SU-DHL-6 (cell line): ENCODE results near the gene RPL22L1.
"Not testable (repeated sequence)": the region's sequence is repeated elsewhere in the genome, so short reads cannot be mapped to it uniquely, and the experiment has no call there.

Experiments
- H2AFZ ChIP-seq: fragments of 200-600 bp; sonication (generic); 2 replicates; pipeline ENCODE4 v1.6.1; 2014; ENCODE audit warnings: low read depth, mild to moderate bottlenecking, moderate library complexity, mixed read lengths, antibody characterized with exemption, low read length; ENCODE audit not compliant: severe bottlenecking
- H3F3A ChIP-seq: fragments of 200-600 bp; shearing (Covaris generic); 2 replicates; pipeline ENCODE4 v1.6.0; 2016; ENCODE audit warnings: antibody characterized with exemption, mild to moderate bottlenecking; ENCODE audit not compliant: insufficient read depth
- H3K27ac ChIP-seq: fragments of 200-600 bp; sonication (generic); 2 replicates; pipeline ENCODE4 v1.5.1; 2016; ENCODE audit warnings: low read depth, mild to moderate bottlenecking, low read length, moderate library complexity, mixed read lengths
- H3K27me3 ChIP-seq: fragments of 200-600 bp; sonication (generic), shearing (Covaris generic); 2 replicates; pipeline ENCODE4 v1.6.0; 2014; ENCODE audit warnings: mild to moderate bottlenecking, low read length
- H3K36me3 ChIP-seq: fragments of 200-600 bp; sonication (generic); 2 replicates; pipeline ENCODE4 v1.6.1; 2014; ENCODE audit warnings: mild to moderate bottlenecking, low read length, mixed read lengths
- H3K4me2 ChIP-seq: fragments of 300-600, 200-600 bp; shearing (Covaris generic), sonication (generic); 2 replicates; pipeline ENCODE4 v1.6.0; 2014; ENCODE audit warnings: low read length, low read depth, mild to moderate bottlenecking; ENCODE audit not compliant: poor library complexity, severe bottlenecking
- H3K4me3 ChIP-seq: fragments of 200-600 bp; sonication (generic); 2 replicates; pipeline ENCODE4 v1.5.1; 2014; ENCODE audit warnings: antibody characterized with exemption, low read length, mild to moderate bottlenecking, mixed read lengths; ENCODE audit not compliant: insufficient read depth, poor library complexity, severe bottlenecking
- H3K79me2 ChIP-seq: fragments of 200-600 bp; sonication (generic); 2 replicates; pipeline ENCODE4 v1.6.1; 2014; ENCODE audit warnings: mild to moderate bottlenecking, low read length, moderate library complexity; ENCODE audit not compliant: insufficient read depth
- H3K9ac ChIP-seq: fragments of 200-600 bp; sonication (generic); 2 replicates; pipeline ENCODE4 v1.7.0; 2014; ENCODE audit warnings: mild to moderate bottlenecking, low read length
- H3K9me2 ChIP-seq: fragments of 200-600 bp; sonication (generic); replicated peaks from 2 replicates; pipeline ENCODE4 v1.6.1; 2014; ENCODE audit warnings: low read length; ENCODE audit not compliant: insufficient read depth
- H3K9me3 ChIP-seq: fragments of 200-600 bp; sonication (generic); 2 replicates; pipeline ENCODE4 v1.6.1; 2014; ENCODE audit warnings: low read length, mixed read lengths; ENCODE audit not compliant: insufficient read depth
- H4K20me1 ChIP-seq: fragments of 200-600 bp; sonication (generic); 2 replicates; pipeline ENCODE4 v1.6.1; 2014; ENCODE audit warnings: low read depth, mild to moderate bottlenecking, antibody characterized with exemption, low read length, moderate library complexity, mixed read lengths
- CTCF ChIP-seq: fragments of 200-600 bp; sonication (generic); IDR thresholded peaks from one replicate; pipeline ENCODE4 v1.5.1; 2017; ENCODE audit warnings: antibody characterized with exemption, mild to moderate bottlenecking, low read length, moderate library complexity; ENCODE audit not compliant: insufficient read depth, poor library complexity, severe bottlenecking
- EZH2phosphoT487 ChIP-seq: fragments of 200-600 bp; sonication (generic), shearing (Covaris generic); conservative IDR thresholded peaks from 2 replicates; pipeline ENCODE4 v1.6.1; 2018; ENCODE audit warnings: mild to moderate bottlenecking, antibody characterized with exemption, low read length, moderate library complexity, mixed read lengths

The RPL22L1 gene

GRCh38 chr3:170889132-170889531 lies 19.1 kb upstream of the RPL22L1 start:
- TF ChIP-seq EZH2phosphoT487 (no peak), CTCF (no peak)
- H3K9ac ChIP-seq = no peak overlapping the region
- no peaks in the 10 kb centered on the region for H3K79me2 ChIP-seq
- H3F3A ChIP-seq = no peaks in the 10 kb centered on the region
- no peaks in the 10 kb centered on the region for H3K36me3 ChIP-seq
- no peak overlapping the region for H3K27ac ChIP-seq
- H3K9me3 ChIP-seq = no peaks in the 10 kb centered on the region
- no peaks in the 10 kb centered on the region for H3K27me3 ChIP-seq
- no peaks in the 10 kb centered on the region; the same call in 1 of the 2 replicates for H4K20me1 ChIP-seq
- no peaks in the 10 kb centered on the region for H3K9me2 ChIP-seq
- no peak overlapping the region for H3K4me3 ChIP-seq
- no peak overlapping the region for H3K4me2 ChIP-seq
- H2AFZ ChIP-seq = no peak overlapping the region

DNA sequence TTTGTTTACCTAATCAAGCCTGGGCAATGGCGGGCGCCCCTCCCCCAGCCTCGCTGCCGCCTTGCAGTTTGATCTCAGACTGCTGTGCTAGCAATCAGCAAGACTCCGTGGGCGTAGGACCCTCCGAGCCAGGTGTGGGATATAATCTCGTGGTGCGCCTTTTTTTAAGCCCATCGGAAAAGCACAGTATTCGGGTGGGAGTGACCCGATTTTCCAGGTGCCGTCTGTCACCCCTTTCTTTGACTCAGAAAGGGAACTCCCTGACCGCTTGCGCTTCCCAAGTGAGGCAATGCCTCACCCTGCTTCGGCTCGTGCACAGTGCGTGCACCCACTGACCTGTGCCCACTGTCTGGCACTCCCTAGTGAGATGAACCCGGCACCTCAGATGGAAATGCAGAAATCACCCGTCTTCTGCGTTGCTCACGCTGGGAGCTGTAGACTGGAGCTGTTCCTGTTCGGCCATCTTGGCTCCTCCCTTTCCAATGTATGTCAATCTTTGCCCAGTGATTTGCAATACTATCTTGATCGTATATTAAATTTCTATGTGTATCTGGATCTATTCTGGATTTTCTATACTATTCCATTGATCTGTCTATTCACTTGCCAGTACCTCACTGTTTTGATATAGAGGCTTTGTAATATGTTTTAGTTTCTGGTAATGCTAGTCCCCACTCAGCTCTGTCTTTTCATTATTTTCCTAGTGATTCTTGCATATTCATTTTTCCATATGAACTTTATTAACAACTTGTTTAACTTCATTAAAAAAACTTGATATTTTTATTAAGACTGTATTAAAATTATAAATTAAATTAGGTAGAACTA lies 14.3 kb upstream of the RPL22L1 start:
- not testable (repeated sequence) for H3K9ac ChIP-seq, H3K9me3 ChIP-seq, H3K79me2 ChIP-seq, H2AFZ ChIP-seq, H3K4me3 ChIP-seq, H3F3A ChIP-seq, H3K36me3 ChIP-seq, H3K9me2 ChIP-seq, H3K4me2 ChIP-seq, H3K27me3 ChIP-seq, H4K20me1 ChIP-seq, H3K27ac ChIP-seq

- H3F3A ChIP-seq, H3K9me3 ChIP-seq, H3K79me2 ChIP-seq, H2AFZ ChIP-seq, H3K27ac ChIP-seq, H3K4me2 ChIP-seq, H3K9me2 ChIP-seq, H3K4me3 ChIP-seq, H3K9ac ChIP-seq, H3K27me3 ChIP-seq, H4K20me1 ChIP-seq, H3K36me3 ChIP-seq: not testable (repeated sequence)
Measured at GRCh38 chr3:170878688-170879087, 8.7 kb upstream of the RPL22L1 start.

DNA sequence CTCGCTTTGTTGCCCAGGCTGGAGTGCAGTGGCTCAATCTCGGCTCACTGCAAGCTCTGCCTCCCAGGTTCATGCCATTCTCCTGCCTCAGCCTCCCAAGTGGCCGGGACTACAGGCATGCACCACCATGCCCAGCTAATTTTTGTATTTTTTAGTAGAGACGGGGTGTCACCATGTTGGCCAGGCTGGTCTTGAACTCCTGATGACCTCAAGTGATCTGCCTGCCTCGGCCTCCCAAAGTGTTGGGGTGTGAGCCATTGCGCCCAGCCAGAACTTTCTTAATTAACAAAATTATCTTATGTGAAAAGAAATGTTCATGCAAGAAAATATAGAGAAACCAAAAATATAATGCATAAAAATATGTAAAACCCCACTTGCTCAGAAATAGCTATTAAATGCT lies 7.3 kb upstream of the RPL22L1 start:
- H4K20me1 ChIP-seq, H3K9me3 ChIP-seq, H3K79me2 ChIP-seq, H3K9ac ChIP-seq, H3F3A ChIP-seq, H3K27ac ChIP-seq, H3K36me3 ChIP-seq, H3K27me3 ChIP-seq, H2AFZ ChIP-seq, H3K4me3 ChIP-seq, H3K4me2 ChIP-seq, H3K9me2 ChIP-seq: not testable (repeated sequence)

GRCh38 chr3:170876537-170876936 lies 6.5 kb upstream of the RPL22L1 start:
- Histone ChIP-seq H3K9me3 (no peaks in the 10 kb centered on the region), H3K9me2 (no peaks in the 10 kb centered on the region), H3K4me3 (no peak overlapping the region), H3K27me3 (no peaks in the 10 kb centered on the region), H3K79me2 (no peaks in the 10 kb centered on the region), H2AFZ (no peak overlapping the region), H3F3A (no peaks in the 10 kb centered on the region), H3K4me2 (no peak overlapping the region), H3K27ac (no peak overlapping the region), H3K36me3 (no peaks in the 10 kb centered on the region), H4K20me1 (no peaks in the 10 kb centered on the region), H3K9ac (no peak overlapping the region)
- no peak for TF ChIP-seq EZH2phosphoT487
- TF ChIP-seq CTCF = no peak
